Right kidney (tissue), 1 donor: ENCODE measurements around the gene TTC22.
"Not testable (repeated sequence)": the region's sequence is repeated elsewhere in the genome, so short reads cannot be mapped to it uniquely, and the experiment has no call there.

Experiments used
- DNase-seq: peaks from one replicate; pipeline ENCODE4 v3.0.0-alpha.2; 2016

The TTC22 gene

GRCh38 chr1:54784066-54784465 is 17.1 kb downstream of the TTC22 start:
- DNase-seq, result no peak

- no peak for DNase-seq
These were observed 18.5 kb downstream of the TTC22 start for GRCh38 chr1:54782588-54782987.

GRCh38 chr1:54782156-54782555 is 19.0 kb downstream of the TTC22 start:
- DNase-seq, result no peak

GRCh38 chr1:54781023-54781723 is 19.9 kb downstream of the TTC22 start:
- DNase-seq, result peak; percentile 68

GRCh38 chr1:54777431-54777830 is 23.7 kb downstream of the TTC22 start:
- DNase-seq, result no peak

GRCh38 chr1:54777011-54777410 is 24.1 kb downstream of the TTC22 start:
- no peak for DNase-seq

GRCh38 chr1:54775828-54776721 is 25.0 kb downstream of the TTC22 start:
- DNase-seq, result not testable (repeated sequence)

DNA sequence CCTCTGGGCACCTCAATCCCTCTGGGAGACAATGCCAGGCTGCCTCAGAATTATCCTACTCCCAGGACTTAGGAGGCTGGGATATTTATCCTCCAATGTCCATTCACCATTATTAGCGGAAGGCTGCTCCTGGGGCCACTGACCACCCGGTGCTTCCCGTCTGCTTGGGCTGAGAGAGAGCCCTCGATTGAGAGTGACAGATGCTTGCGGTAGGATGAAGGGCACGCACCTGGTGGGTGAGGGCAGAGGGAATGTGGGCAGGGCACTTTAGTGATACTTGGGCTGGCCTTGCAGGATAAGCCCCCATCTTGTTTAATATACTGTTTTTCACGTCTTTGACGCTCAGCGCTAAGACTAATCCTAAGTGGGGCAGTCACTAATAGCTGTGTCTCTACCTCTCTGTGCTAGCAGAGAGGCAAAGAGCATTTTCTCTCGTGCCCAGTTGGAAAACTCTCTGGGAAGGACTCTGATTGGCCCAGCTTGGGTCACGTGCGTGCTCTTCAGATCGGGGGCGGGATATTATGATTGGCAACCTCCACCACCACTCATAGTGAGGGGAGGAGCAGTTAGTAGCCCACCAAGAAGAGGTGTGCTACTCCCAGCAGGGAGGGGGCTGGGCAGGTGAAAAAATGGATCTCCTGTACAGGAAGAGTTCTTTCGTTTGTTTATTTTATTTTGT is 26.2 kb downstream of the TTC22 start:
- no peak for DNase-seq

- DNase-seq, result no peak
These were observed 28.2 kb downstream of the TTC22 start for GRCh38 chr1:54772951-54773350.

DNA sequence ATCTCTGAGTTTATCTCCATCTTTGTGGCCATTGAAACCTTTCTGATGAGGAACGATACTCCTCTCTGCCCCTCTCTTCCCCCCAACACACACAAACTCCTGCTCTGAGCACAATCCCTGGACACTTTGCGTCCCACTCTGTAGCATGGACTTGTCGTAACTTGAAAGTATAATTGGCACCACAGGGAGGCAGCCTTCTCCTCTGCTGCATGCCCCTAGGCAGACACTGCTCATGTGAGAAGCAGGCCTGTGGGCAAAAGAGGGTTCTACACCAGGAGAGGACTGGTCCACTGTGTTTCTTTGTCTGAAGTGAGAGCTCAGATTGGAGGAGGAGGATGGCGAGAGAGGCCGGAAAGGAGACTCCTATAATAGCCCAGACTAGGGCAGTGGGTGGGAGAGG is 33.0 kb downstream of the TTC22 start:
- no peak for DNase-seq

DNA sequence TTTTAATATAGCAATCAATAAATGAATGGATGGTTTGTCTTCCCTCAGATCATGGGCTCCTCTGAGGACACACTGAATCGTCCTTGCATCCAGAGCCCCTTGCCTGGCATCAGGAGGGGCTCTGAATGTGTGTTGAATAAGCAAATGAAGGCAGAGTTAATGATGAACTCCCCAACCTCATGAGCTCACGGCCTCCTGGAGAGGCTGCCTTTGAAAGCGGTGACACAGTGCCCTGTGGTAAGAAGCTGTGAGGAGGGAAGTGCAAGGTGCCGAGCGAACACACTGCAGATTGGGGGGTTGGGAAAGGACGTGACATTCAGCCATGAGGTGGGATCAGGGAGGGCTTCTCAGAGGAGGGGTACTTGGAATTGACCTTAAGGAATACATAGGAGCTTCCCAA is 33.6 kb downstream of the TTC22 start:
- DNase-seq, result no peak

DNA sequence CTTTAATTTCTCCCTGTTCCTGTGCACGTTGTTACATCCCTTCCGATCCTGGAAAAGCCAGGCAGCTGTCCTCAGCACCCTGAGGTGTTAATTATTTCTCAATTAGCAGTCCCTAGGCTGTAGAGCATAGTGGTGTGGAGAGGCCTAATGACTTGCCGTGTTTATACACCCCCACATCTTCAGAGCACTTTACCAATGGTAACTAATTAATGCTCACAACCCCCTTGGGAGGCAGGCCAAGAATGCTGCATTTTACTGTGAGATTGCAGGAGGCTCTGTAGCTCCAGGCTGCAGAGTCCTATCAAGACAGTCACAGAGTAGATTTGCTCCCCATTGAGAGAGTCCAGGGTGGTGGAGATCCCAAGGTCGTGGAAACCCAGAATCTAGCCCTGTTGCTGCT is 34.4 kb downstream of the TTC22 start:
- DNase-seq, result no peak

- DNase-seq, result no peak
These were observed 36.1 kb downstream of the TTC22 start for GRCh38 chr1:54764922-54765561.

- peak; percentile 98 for DNase-seq
These were observed 36.8 kb downstream of the TTC22 start, which contains the start of gene PARS2 for GRCh38 chr1:54764133-54764921. Gene PARS2 (minus strand): TSS chr1:54764523. CDS start chr1:54759161, 5,362 bp downstream.

- no peak for DNase-seq
These were observed 37.3 kb downstream of the TTC22 start for GRCh38 chr1:54763816-54764132.

- DNase-seq, result no peak
These were observed 42.3 kb downstream of the TTC22 start for GRCh38 chr1:54758678-54759348.

DNA sequence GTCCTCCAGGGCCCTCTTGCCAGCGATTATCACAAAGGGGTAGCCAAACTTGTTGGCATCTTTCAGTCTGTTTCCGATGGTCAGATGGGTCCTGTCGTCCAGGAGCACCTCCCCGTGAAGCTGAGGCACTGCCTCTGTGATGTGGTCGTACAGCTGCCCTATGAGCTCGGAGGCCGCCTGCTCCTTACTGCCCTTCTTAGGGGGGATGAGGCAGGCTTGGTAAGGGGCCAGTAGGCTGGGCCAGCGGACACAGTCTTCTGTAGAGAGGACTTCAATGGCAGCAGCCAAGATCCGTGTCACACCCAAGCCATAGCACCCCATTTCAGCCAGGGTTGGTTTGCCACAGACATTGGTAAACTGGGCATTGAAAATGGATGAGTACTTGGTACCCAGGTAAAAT is 43.3 kb downstream of the TTC22 start:
- DNase-seq, result no peak

DNA sequence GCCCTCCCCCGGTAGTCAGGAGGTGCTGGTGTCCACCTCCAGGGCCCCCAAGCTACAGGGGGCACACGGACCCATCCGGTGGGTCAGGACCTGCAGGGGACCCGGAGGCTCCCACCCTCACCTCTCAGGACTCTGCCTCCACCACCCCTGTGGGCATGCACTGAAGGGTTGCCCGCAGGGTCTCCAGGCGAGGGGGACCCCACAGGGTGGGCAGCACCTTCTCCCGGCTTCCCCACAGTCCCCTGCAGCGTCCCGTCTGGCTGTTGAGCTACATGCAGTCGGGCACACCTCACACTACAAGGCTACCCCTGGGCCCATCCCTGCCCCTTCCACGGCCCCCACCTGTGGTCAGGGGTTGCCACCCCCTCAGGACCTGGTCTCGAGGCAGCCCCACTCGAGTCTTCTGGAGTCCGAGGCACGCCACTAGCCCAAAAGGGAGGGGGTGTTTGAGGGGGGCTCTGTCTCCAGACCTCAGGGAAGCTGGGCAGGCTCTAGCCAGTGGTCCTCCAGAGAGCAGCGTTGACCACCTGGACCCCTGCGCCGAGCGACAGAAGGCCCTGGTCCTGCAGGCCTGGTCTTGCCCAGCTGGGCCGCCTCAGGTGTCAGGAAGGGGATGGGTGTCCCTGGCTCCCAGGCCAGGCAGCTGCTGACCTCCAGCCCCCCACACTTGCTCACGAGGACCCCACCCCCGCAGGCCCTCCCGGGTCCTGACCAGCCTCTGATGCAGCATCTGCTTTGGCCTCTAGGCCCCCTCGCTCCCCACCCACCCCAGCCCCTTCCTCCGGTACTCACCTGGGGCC is 46.4 kb downstream of the TTC22 start:
- DNase-seq, result no peak

DNA sequence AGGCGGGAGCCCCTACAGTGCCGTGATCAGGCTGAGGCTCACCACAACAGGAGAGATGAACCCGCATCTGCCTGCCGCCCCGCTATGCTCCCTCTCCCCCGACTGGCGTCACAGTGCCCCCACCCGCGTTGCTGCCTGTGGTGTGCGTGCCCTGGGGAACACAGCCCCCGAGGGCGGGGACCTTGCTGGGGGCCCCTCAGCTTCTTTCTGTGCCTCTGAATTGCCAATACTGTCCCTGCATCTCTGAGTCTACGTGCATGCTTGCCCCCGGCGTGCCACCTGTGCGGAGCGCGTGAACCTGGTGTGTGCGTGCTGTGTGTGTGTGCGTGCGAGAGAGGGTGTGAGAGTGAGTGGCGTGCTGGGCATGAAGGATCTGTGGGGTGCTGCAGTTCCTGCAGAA is 47.1 kb downstream of the TTC22 start:
- no peak for DNase-seq

DNA sequence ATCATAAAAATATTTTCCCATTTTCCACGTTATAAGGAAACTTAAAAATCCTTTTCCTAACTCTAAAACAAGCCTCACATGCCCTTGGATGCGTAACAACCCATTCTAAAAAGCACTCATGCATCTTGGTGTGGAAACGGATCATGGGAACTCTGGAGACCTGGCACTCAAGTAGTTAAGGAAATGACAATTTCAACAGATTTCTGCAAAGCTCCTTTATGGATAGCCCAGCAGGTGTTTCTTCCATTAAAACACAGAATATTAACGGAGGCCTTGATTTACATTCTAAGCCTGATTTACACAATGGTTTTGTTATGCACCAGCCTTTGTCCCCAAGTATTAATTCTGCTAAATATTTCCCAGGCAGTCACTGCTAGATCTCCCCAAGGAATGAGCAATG is 49.7 kb downstream of the TTC22 start:
- DNase-seq, result no peak
